ENCODE results near the gene C1QBP. TPM values are rescaled to one million over a fixed set of nuclear protein-coding genes. Genes with fewer than 3 reads are reported as not detected.

C1QBP gene
- total RNA-seq, 4 donors from 2014 or later: 55.7 to 173 (median 117) TPM

DNA sequence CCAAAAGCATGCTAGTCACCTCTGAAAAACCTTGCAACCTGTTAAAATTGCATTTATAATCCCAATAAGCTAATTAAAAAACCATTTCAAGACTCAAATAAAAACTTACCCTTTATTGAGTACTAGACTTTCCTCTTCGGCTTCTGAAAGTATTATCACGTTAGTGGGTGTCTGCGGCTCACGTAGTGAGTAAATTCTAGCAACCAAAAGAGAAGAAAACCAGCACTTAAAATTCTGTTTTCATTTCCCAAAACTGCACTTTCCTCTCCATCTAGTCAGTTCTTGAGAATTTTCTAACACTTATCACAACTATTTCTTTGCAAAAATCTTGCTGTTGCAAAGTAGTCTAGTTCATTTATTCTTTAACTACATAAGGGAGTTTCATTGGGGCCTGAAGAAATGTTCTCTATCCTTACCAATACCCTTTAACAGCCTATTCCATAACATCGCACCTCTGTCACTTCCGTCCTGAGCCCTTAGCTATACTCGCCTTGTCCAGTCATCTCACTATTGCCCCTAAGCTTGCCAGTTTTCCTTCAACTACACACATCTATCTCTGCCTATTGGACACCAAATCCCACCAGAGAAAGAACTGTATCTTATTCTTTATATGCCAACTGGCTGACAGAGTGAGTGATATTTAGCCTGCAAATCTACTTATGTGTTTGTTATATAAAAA lies 28.2 kb downstream of the C1QBP start:
- DNase-seq (ENCODE audit: low spot score in 2 of 2): no peak
- Histone ChIP-seq H3K9me3 (no peaks in the 10 kb centered on the region), H3K27ac (no peak overlapping the region), H3K4me3 (no peak overlapping the region), H3K27me3 (no peaks in the 10 kb centered on the region), H3K4me1 (peaks cover 14% of the 10 kb centered on the region), H3K36me3 (peaks cover 79% of the 10 kb centered on the region)
- TF ChIP-seq, protein P1, sequence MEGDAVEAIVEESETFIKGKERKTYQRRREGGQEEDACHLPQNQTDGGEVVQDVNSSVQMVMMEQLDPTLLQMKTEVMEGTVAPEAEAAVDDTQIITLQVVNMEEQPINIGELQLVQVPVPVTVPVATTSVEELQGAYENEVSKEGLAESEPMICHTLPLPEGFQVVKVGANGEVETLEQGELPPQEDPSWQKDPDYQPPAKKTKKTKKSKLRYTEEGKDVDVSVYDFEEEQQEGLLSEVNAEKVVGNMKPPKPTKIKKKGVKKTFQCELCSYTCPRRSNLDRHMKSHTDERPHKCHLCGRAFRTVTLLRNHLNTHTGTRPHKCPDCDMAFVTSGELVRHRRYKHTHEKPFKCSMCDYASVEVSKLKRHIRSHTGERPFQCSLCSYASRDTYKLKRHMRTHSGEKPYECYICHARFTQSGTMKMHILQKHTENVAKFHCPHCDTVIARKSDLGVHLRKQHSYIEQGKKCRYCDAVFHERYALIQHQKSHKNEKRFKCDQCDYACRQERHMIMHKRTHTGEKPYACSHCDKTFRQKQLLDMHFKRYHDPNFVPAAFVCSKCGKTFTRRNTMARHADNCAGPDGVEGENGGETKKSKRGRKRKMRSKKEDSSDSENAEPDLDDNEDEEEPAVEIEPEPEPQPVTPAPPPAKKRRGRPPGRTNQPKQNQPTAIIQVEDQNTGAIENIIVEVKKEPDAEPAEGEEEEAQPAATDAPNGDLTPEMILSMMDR (IDR thresholded peaks at IDR 0.05): no peak
- TF ChIP-seq POLR2A (IDR thresholded peaks at IDR 0.05) (no peak), POLR2AphosphoS5 (IDR thresholded peaks at IDR 0.05) (no peak), EP300 (IDR thresholded peaks at IDR 0.05) (no peak)
- 94% methylated on average over 7 of the region's 7 CpGs for WGBS

DNA sequence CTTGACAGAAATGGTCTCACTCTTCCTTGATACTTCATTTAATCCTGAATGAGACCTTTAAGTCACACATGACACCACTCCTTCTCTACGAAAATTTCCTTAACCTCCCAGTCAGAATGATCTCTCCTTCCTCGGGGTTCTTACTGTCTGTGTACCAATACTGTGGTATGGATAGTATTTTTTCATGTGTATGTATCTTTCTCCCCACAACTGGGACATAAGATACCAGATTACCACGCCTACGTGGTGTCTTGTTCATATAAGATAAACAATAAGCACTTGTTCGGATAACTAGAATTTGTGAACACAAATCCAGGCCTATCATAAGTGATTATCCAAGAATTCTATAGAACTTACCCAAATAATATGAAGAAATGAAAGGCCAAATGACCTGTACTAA lies 30.8 kb downstream of the C1QBP start:
- Histone ChIP-seq H3K4me3 (no peak overlapping the region), H3K36me3 (peaks cover 92% of the 10 kb centered on the region), H3K9me3 (no peaks in the 10 kb centered on the region), H3K27ac (no peak overlapping the region), H3K27me3 (no peaks in the 10 kb centered on the region), H3K4me1 (no peaks in the 10 kb centered on the region)
- TF ChIP-seq EP300 (IDR thresholded peaks at IDR 0.05) (no peak), POLR2AphosphoS5 (IDR thresholded peaks at IDR 0.05) (no peak), POLR2A (IDR thresholded peaks at IDR 0.05) (no peak)
- TF ChIP-seq, protein P1 (IDR thresholded peaks at IDR 0.05): no peak
- WGBS: 87% methylated on average over 5 of the region's 5 CpGs
- DNase-seq (ENCODE audit: low spot score in 2 of 2): no peak

DNA sequence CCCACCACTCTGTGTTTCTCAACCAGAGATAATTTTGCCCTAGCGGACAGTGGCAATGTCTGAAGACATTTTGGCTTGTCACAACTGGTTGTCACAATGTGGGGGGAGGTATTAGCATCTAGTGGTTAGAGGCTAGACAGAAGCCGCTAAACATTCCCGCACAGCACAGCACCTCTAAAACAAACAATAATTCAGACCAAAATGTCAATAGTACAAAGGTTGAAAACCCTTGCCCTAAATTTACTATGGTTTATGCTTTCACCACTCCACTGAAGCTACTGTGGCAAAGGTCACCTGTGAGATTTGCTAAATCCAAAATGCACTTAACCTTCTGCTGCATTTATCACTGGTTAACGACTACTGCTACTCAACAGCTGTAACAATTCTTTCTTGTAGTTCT lies 33.6 kb downstream of the C1QBP start:
- H3K9me3 ChIP-seq: no peaks in the 10 kb centered on the region
- no peaks in the 10 kb centered on the region for H3K27me3 ChIP-seq
- no peak overlapping the region for H3K27ac ChIP-seq
- TF ChIP-seq, protein P1 (IDR thresholded peaks at IDR 0.05): no peak
- TF ChIP-seq POLR2A (IDR thresholded peaks at IDR 0.05) (no peak), EP300 (IDR thresholded peaks at IDR 0.05) (no peak), POLR2AphosphoS5 (IDR thresholded peaks at IDR 0.05) (no peak)
- peaks cover 98% of the 10 kb centered on the region for H3K36me3 ChIP-seq
- 94% methylated on average over 4 of the region's 4 CpGs for WGBS
- no peaks in the 10 kb centered on the region for H3K4me1 ChIP-seq
- H3K4me3 ChIP-seq: no peak overlapping the region
- DNase-seq (ENCODE audit: low spot score in 2 of 2): no peak

DNA sequence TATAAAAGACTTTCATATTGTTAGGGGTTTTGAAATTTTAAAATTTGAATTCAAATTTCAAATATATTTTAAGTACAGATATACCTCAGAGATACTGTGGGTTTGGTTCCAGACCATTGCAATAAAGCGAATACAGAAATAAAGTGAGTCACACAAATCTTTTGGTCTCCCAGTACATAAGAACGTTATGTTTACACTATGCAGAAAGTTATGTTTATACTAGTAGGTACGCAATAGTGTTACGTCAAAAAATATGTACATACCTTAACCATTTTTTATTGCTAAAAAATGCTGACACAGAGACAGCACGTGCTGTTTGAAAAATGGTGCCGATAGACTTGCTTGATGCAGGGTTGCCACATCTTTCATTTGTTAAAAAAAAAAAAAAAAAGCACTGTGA lies 39.2 kb downstream of the C1QBP start:
- no peaks in the 10 kb centered on the region for H3K9me3 ChIP-seq
- no peak overlapping the region for H3K4me3 ChIP-seq
- H3K27me3 ChIP-seq: no peaks in the 10 kb centered on the region
- DNase-seq (ENCODE audit: low spot score in 2 of 2): no peak
- no peaks in the 10 kb centered on the region for H3K4me1 ChIP-seq
- H3K36me3 ChIP-seq: peaks cover 95% of the 10 kb centered on the region
- 84% methylated on average over 6 of the region's 6 CpGs for WGBS
- TF ChIP-seq, protein P1 (IDR thresholded peaks at IDR 0.05): no peak
- TF ChIP-seq POLR2A (IDR thresholded peaks at IDR 0.05) (no peak), POLR2AphosphoS5 (IDR thresholded peaks at IDR 0.05) (no peak), EP300 (IDR thresholded peaks at IDR 0.05) (no peak)
- H3K27ac ChIP-seq: no peak overlapping the region

DNA sequence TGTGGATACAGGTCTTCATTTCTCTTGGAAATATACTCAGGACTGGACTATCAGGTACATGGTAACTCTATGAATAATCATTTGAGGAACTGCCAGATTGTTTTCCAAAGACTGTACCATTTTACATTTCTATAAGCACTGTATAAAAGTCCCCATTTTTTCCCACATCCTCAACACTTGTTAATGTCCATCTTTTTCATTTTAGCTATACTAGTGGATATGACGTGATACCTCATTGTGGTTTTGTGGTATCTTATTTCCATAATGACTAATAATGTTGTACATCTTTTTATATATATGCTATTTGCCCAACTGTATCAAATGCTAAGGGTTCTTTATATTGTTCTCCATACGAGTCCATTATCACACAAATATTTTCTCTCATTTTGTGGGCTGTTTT lies 42.3 kb downstream of the C1QBP start:
- 96% methylated on average over 2 of the region's 2 CpGs for WGBS
- TF ChIP-seq EP300 (IDR thresholded peaks at IDR 0.05) (no peak), POLR2AphosphoS5 (IDR thresholded peaks at IDR 0.05) (no peak), POLR2A (IDR thresholded peaks at IDR 0.05) (no peak)
- TF ChIP-seq, protein P1 (IDR thresholded peaks at IDR 0.05): no peak
- Histone ChIP-seq H3K36me3 (peaks cover 94% of the 10 kb centered on the region), H3K27ac (no peak overlapping the region), H3K4me1 (no peaks in the 10 kb centered on the region), H3K9me3 (no peaks in the 10 kb centered on the region), H3K4me3 (no peak overlapping the region), H3K27me3 (no peaks in the 10 kb centered on the region)
- no peak for DNase-seq (ENCODE audit: low spot score in 2 of 2)

All from suprapubic skin (tissue), 4 donors.